Astrocyte of the hippocampus (primary cell): ENCODE measurements around the gene L3MBTL4.
"Not testable (repeated sequence)": the region's sequence is repeated elsewhere in the genome, so short reads cannot be mapped to it uniquely, and the experiment has no call there.

Experiments
- DNase-seq: peaks from one replicate; pipeline ENCODE4 v3.0.0; 2011; ENCODE audit warnings: low read depth, low spot score

L3MBTL4 gene

GRCh38 chr18:6414723-6415417 is at the start of gene L3MBTL4:
Gene L3MBTL4, minus strand, starts transcription at chr18:6414911. Its CDS starts 103,286 bp downstream, at chr18:6311625.
- DNase-seq, result peak; percentile 51

- DNase-seq, result no peak
Observed at GRCh38 chr18:6452194-6452593, 37.5 kb upstream of the L3MBTL4 start.

- DNase-seq, result no peak
Observed at GRCh38 chr18:6449213-6449612, 34.5 kb upstream of the L3MBTL4 start.

- no peak for DNase-seq
Observed at GRCh38 chr18:6444466-6445228, 29.9 kb upstream of the L3MBTL4 start.

GRCh38 chr18:6441200-6441599 is 26.5 kb upstream of the L3MBTL4 start:
- DNase-seq, result no peak

- no peak for DNase-seq
Observed at GRCh38 chr18:6437937-6438818, 23.5 kb upstream of the L3MBTL4 start.

GRCh38 chr18:6435731-6436130 is 21.0 kb upstream of the L3MBTL4 start:
- DNase-seq, result no peak

GRCh38 chr18:6434987-6435709 is 20.4 kb upstream of the L3MBTL4 start:
- DNase-seq, result no peak

- no peak for DNase-seq
Observed at GRCh38 chr18:6434481-6434880, 19.8 kb upstream of the L3MBTL4 start.

GRCh38 chr18:6431659-6432318 is 17.1 kb upstream of the L3MBTL4 start:
- DNase-seq, result no peak

- DNase-seq, result no peak
Observed at GRCh38 chr18:6428851-6429395, 14.2 kb upstream of the L3MBTL4 start.

- DNase-seq, result peak; percentile 66
Observed at GRCh38 chr18:6427286-6427685, 12.6 kb upstream of the L3MBTL4 start.

GRCh38 chr18:6423289-6423688 is 8.6 kb upstream of the L3MBTL4 start:
- DNase-seq, result no peak

- DNase-seq, result peak; percentile 67
Observed at GRCh38 chr18:6414118-6414722, 491 bp downstream of the L3MBTL4 start.

- DNase-seq, result no peak
Observed at GRCh38 chr18:6413579-6414117, 1.1 kb downstream of the L3MBTL4 start.

GRCh38 chr18:6412933-6413472 is 1.7 kb downstream of the L3MBTL4 start:
- no peak for DNase-seq

- DNase-seq, result no peak
Observed at GRCh38 chr18:6411382-6411781, 3.3 kb downstream of the L3MBTL4 start.

- no peak for DNase-seq
Observed at GRCh38 chr18:6409933-6410332, 4.8 kb downstream of the L3MBTL4 start.

GRCh38 chr18:6408543-6408942 is 6.2 kb downstream of the L3MBTL4 start:
- DNase-seq, result not testable (repeated sequence)
